A172 (cell line): ENCODE measurements around the gene SGF29. TPM values are rescaled to one million over a fixed set of nuclear protein-coding genes. Genes with fewer than 3 reads are reported as not detected.
A peak's percentile ranks its signal among the peaks of the same experiment; 100 is the strongest.
"Not testable (repeated sequence)": the region's sequence is repeated elsewhere in the genome, so short reads cannot be mapped to it uniquely, and the experiment has no call there.

Experiments used
- DNase-seq: peaks from one replicate; pipeline ENCODE4 v3.0.0-alpha.2; 2015; ENCODE audit warnings: low spot score
- total RNA-seq: library from RNA; depleted of rRNA; stranded (reverse); fragments of >200 nt; shearing (Covaris generic); gene quantifications from 2 replicates; pipeline ENCODE4 v1.2.3, GENCODE V29; 2014

The SGF29 gene
- total RNA-seq, 1 experiment from 2014 or later: 24.3 TPM

- no peak for DNase-seq
Observed at GRCh38 chr16:28532940-28533647, 20.6 kb upstream of the SGF29 start.

- DNase-seq: no peak
Observed at GRCh38 chr16:28534542-28535373, 19.0 kb upstream of the SGF29 start.

GRCh38 chr16:28537076-28537475, 16.6 kb upstream of the SGF29 start:
- DNase-seq: no peak

DNA sequence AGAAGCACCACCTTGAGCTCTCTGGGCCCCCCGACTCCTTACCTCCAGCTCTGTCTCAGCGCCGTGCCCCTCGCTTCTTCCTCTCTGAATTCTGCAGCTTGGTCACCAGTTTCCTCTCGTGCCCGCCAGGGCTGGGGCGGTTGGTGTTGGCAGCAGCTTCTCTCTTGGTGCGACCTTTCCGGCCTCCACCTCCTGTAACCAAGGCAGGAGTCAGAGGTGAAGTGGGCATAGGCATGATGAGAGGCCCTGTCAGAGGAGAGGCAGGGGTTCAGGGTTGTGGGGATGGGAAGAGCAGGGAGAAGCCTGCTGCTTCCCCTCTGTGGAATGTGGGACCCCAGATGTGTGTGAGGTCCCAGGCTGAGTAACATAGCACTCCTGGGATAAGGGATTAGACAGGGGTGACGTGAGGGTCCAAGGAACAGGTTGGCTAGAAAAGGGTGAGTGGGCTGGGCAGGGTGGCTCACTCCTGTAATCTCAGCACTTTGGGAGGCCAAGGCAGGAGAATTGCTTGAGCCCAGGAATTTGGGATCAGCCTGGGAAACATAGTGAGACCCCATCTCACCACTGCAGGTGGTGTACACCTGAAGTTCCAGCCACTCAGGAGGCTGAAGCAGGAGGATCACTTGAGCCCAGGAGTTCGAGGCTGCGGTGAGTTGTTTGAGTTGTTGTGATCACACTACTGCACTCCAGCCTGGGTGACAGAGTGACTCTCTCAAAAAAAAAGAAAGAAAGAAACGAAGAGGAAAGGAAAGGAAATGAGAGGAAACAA, 15.6 kb upstream of the SGF29 start:
- DNase-seq: no peak

GRCh38 chr16:28538733-28539596, 14.8 kb upstream of the SGF29 start, which contains the start of gene NUPR1:
Gene NUPR1 (minus strand): TSS chr16:28538974. CDS start chr16:28538907, 67 bp downstream.
- peak; percentile 97 for DNase-seq

- DNase-seq: no peak
Observed at GRCh38 chr16:28540346-28540745, 13.4 kb upstream of the SGF29 start.

DNA sequence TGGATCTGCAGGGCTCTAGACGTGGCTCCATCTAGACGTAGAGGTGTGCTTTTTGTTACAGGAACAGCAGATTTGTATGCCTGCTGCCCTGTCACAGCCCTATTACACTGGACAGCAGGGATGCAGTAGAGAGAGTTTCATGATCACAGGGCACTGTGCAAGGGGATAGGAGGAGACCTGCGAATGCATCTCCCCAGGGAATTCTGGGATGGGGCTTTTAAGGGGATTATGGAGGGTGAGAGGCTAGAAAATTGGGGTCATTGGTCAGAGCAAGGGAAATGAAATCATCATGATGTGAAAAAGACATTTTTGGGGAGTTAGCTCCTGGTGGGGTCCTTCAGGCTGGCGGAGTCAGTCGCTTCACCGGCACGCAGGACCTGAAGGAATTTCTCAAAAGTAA, 11.1 kb upstream of the SGF29 start:
- no peak for DNase-seq

DNA sequence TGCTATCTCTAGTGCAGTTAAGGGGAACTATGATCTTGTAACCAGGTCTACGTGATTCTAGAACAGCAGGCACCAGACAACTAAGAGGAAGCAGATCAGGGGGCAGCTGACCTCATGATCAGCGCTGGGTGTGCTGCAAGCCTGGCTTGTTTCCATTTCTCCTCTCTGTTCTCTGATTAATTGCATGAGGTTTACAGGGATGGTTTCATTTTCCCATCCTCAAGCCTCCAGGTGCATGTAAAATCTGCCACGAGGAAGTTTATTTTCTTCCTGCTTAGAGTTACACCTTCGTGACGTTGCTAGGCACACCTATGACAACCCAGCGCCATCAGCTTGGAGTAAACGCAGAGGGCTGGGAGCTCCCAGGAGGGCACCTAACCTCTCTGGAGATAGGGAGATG, 10.6 kb upstream of the SGF29 start:
- DNase-seq: no peak

- DNase-seq: no peak
Observed at GRCh38 chr16:28544998-28545397, 8.7 kb upstream of the SGF29 start.

DNA sequence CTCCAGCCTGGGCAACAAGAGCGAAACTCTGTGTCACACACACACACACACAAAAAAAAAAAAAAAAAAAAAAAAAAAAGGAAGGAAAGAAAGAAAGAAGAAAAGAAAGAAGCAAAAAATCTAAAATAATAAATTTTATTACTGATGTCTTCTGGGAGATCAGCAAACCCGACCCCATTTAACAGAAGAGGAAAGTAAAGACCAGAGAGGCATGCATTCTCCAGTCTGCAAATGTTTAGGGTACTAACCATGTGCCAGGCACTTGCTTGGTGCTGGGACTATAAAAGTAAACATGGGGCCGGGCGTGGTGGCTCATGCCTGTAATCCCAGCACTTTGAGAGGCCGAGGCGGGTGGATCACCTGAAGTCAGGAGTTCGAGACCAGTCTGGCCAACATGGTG, 7.8 kb upstream of the SGF29 start:
- not testable (repeated sequence) for DNase-seq

GRCh38 chr16:28546626-28547025, 7.1 kb upstream of the SGF29 start:
- no peak for DNase-seq

DNA sequence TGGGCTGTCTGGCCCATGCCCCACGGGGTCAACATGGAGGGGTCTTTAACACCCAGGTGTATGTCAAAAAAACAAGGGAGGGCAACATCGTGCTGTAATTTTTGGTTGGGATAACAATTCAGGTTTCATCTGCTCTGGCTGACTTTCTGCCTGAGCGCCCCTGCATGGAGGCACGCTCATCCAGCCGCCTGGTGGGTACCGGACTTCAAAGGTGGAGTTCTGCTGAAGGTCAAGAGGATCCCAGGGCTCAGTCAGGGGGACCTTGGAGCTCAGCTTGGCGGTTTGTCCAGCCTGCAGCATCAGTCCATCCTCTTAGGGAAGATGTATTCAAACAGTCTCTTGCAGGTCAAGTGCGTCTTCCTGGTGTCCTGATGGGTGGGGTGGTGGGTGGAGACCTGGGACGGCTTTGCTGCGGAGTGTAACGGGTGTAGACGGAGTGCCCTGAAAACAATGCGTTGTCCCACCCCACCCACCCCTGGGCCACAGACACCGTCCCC, 5.4 kb upstream of the SGF29 start:
- no peak for DNase-seq

- DNase-seq: peak; percentile 42
Observed at GRCh38 chr16:28549301-28549899, 4.3 kb upstream of the SGF29 start.

GRCh38 chr16:28554634-28555423, 1.1 kb downstream of the SGF29 start:
- no peak for DNase-seq

DNA sequence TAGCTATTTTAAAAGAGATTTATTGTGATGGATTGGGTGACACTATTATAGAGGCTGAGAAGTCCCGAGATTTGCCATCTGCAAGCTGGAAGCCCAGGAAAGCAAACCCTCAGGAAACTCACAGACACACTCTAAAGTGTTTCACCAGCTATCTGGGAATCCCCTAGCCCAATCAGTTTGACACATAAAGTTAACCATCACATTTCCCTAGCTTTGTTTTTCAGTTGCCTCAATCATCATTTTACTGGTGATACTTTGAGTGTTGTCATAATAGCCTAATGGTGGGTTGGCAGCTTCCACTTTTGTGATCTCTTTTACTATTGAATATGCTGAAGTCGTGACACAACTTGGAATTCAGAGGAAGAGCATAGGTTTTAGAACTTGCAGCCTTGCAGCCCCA, 1.8 kb downstream of the SGF29 start:
- DNase-seq: no peak

GRCh38 chr16:28556914-28557320, 3.2 kb downstream of the SGF29 start:
- no peak for DNase-seq

DNA sequence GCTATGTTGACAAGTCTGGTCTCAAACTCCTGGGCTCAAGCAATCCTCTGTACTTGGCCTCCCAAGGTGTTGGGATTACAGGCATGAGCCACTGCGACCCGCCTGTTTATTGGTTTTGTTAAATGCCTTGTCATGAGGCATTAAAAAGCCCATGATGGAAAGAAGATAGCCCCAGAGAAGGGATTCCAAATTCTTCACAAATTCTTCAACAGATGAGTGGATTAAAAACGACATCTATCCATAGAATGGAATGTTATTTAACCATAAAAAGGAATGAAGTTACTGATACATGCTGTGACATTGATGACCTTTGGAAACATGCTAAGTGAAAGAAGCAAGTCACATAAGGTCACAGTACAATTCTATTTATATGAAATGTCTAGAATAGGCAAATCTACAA, 4.7 kb downstream of the SGF29 start:
- DNase-seq: no peak

DNA sequence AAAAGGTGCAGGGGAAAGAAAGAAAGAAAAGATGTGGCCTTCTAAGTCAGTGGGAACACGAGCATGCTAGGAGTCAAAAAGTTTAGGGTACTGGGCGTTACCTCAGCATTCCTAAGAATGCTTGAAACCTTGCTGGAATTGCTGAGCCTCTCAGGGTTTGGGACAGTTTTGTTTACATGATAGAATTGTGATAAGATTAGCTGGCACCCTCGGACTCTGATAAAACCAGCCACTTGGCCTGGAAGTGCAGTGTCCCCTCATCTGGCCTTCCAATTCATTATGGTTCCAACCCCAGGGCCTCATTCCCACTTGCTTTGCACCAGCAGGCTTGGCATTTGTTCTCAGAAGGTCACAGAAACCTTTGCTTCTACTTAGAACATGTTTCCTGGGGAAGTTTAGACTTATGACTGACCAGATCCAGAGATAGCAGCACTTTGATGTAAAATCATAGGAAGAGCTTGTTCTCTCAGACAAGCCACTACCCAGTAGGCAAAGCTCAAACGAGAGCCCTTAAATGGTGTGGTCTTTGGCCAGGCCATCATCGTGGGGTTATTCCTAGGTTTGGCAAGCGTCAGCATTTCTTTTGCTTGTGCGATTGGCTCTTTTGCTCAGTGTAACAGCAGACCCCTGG, 8.0 kb downstream of the SGF29 start:
- peak; percentile 8 for DNase-seq

GRCh38 chr16:28562199-28562598, 8.5 kb downstream of the SGF29 start:
- DNase-seq: no peak
